ENCODE measurements around the gene PID1. TPM values are rescaled to one million over a fixed set of nuclear protein-coding genes. Genes with fewer than 3 reads are reported as not detected.

PID1 gene
- polyA plus RNA-seq, 3 donors, result 61.8 to 117 (median 62.3) TPM

GRCh38 chr2:229087267-229087666 lies 183.8 kb downstream of the PID1 start:
- Mint-ChIP-seq H3K9me3 (peaks cover 0 to 12% (median 5%) of the 10 kb centered on the region in 7 donors), H3K27me3 (ENCODE audit: low read depth in 3 of 3) (no peaks in the 10 kb centered on the region), H3K4me3 (no peak overlapping the region), H3K27ac (no peak overlapping the region), H3K36me3 (no peaks in the 10 kb centered on the region), H3K4me1 (no peaks in the 10 kb centered on the region)
- H4K20me1 ChIP-seq (ENCODE audit: insufficient read depth, low read length), result peaks cover 69% of the 10 kb centered on the region
- H3K36me3 ChIP-seq (replicated peaks in 1 of 2; ENCODE audit: control insufficient read depth in 1 of 2, insufficient read depth in 2 of 2, low read length in 2 of 2), result no peaks in the 10 kb centered on the region
- no peaks in the 10 kb centered on the region for H3K4me1 ChIP-seq (ENCODE audit: control insufficient read depth in 1 of 2, insufficient read depth in 2 of 2, low read length in 2 of 2)
- no peak overlapping the region for H3K4me3 ChIP-seq (replicated peaks in 1 of 3; ENCODE audit: low read depth in 2 of 3, low read length in 3 of 3)
- WGBS (ENCODE audit: insufficient coverage), result 100% methylated on average over 2 of the region's 3 CpGs
- H3K27ac ChIP-seq (ENCODE audit: low read depth in 1 of 2, low read length in 2 of 2), result no peak overlapping the region
- no peak for TF ChIP-seq CTCF (IDR thresholded peaks at IDR 0.05)
- DNase-seq, result no peak
- no peaks in the 10 kb centered on the region for H3K27me3 ChIP-seq (ENCODE audit: control insufficient read depth in 2 of 2, insufficient read depth in 2 of 2, low read length in 2 of 2)
- H3K4me2 ChIP-seq (replicated peaks; ENCODE audit: extremely low read depth, low read length, poor library complexity, severe bottlenecking), result no peak overlapping the region
- no peaks in the 10 kb centered on the region for H3K79me2 ChIP-seq (ENCODE audit: insufficient read depth, low read length)
- no peak overlapping the region for H2AFZ ChIP-seq (ENCODE audit: insufficient read depth, low read depth, low read length, poor library complexity, severe bottlenecking)
- H3K9me3 ChIP-seq (replicated peaks in 1 of 2; ENCODE audit: control insufficient read depth in 1 of 2, insufficient read depth in 1 of 2, low read length in 2 of 2), result peaks cover 5 to 10% of the 10 kb centered on the region in 2 donors
- intact Hi-C loops (cut with micrococcal nuclease), result no loop called here
- H3K9ac ChIP-seq (ENCODE audit: insufficient read depth, low read length, poor library complexity, severe bottlenecking), result no peak overlapping the region

GRCh38 chr2:229085439-229085838 lies 185.6 kb downstream of the PID1 start:
- peaks cover 2 to 22% (median 5%) of the 10 kb centered on the region in 7 donors for H3K9me3 Mint-ChIP-seq

More at GRCh38 chr2:229085439-229085838, 185.6 kb downstream of the PID1 start:
- Histone ChIP-seq H3K36me3 (replicated peaks in 1 of 2; ENCODE audit: control insufficient read depth in 1 of 2, insufficient read depth in 2 of 2, low read length in 2 of 2) (no peaks in the 10 kb centered on the region), H3K9ac (ENCODE audit: insufficient read depth, low read length, poor library complexity, severe bottlenecking) (no peak overlapping the region), H3K9me3 (replicated peaks in 1 of 2; ENCODE audit: control insufficient read depth in 1 of 2, insufficient read depth in 1 of 2, low read length in 2 of 2) (peaks cover 8 to 27% of the 10 kb centered on the region in 2 donors), H2AFZ (ENCODE audit: insufficient read depth, low read depth, low read length, poor library complexity, severe bottlenecking) (no peak overlapping the region), H3K4me1 (ENCODE audit: control insufficient read depth in 1 of 2, insufficient read depth in 2 of 2, low read length in 2 of 2) (no peaks in the 10 kb centered on the region), H4K20me1 (ENCODE audit: insufficient read depth, low read length) (peaks cover 69% of the 10 kb centered on the region), H3K27me3 (ENCODE audit: control insufficient read depth in 2 of 2, insufficient read depth in 2 of 2, low read length in 2 of 2) (no peaks in the 10 kb centered on the region), H3K4me2 (replicated peaks; ENCODE audit: extremely low read depth, low read length, poor library complexity, severe bottlenecking) (no peak overlapping the region), H3K27ac (ENCODE audit: low read depth in 1 of 2, low read length in 2 of 2) (no peak overlapping the region), H3K4me3 (replicated peaks in 1 of 3; ENCODE audit: low read depth in 2 of 3, low read length in 3 of 3) (no peak overlapping the region), H3K79me2 (ENCODE audit: insufficient read depth, low read length) (no peaks in the 10 kb centered on the region)
- TF ChIP-seq CTCF (IDR thresholded peaks at IDR 0.05), result no peak
- no peak for DNase-seq
- Mint-ChIP-seq H3K4me1 (no peaks in the 10 kb centered on the region), H3K27me3 (ENCODE audit: low read depth in 3 of 3) (no peaks in the 10 kb centered on the region), H3K27ac (no peak overlapping the region), H3K4me3 (no peak overlapping the region), H3K36me3 (no peaks in the 10 kb centered on the region)
- intact Hi-C loops (cut with micrococcal nuclease), result no loop called here
